Ectodermal cell (in vitro differentiated cells): ENCODE measurements around the gene WWOX.

Experiments
- H3K27ac ChIP-seq: 2 replicates; pipeline ENCODE4 v1.7.0; 2013; ENCODE audit warnings: mild to moderate bottlenecking, low read depth, low read length; ENCODE audit not compliant: insufficient read depth, poor library complexity, severe bottlenecking
- H3K27me3 ChIP-seq: 2 replicates; pipeline ENCODE4 v1.7.0; 2013; ENCODE audit warnings: mild to moderate bottlenecking, low read length; ENCODE audit not compliant: insufficient read depth, control insufficient read depth, poor library complexity, severe bottlenecking
- H3K36me3 ChIP-seq: one replicate; pipeline ENCODE4 v1.7.0; 2013; ENCODE audit warnings: low read length; ENCODE audit not compliant: control insufficient read depth, insufficient read depth
- H3K4me1 ChIP-seq: one replicate; pipeline ENCODE4 v1.7.0; 2013; ENCODE audit warnings: low read length; ENCODE audit not compliant: control insufficient read depth, insufficient read depth
- H3K4me3 ChIP-seq: 2 replicates; pipeline ENCODE4 v1.7.0; 2013; ENCODE audit warnings: low read depth, low read length, control low read depth; ENCODE audit not compliant: insufficient read depth
- H3K9me3 ChIP-seq: 2 replicates; pipeline ENCODE4 v1.7.0; 2013; ENCODE audit warnings: mild to moderate bottlenecking, low read length, moderate library complexity; ENCODE audit not compliant: control insufficient read depth
- WGBS, 2 experiments: methylation state at CpG; one replicate each; pipeline ENCODE4 v1.1.7; 2013; ENCODE audit warnings: missing lambda C conversion rate in 2 of 2; 5-methylcytosine and 5-hydroxymethylcytosine counted together

WWOX gene

GRCh38 chr16:79132701-79133100 lies 1033.2 kb downstream of the WWOX start:
- Histone ChIP-seq H3K9me3 (no peaks in the 10 kb centered on the region), H3K27me3 (no peaks in the 10 kb centered on the region), H3K4me1 (peaks cover 2% of the 10 kb centered on the region), H3K4me3 (no peak overlapping the region), H3K36me3 (no peaks in the 10 kb centered on the region), H3K27ac (no peak overlapping the region)
- WGBS, 2 experiments = 89 to 92% methylated on average over 3 of the region's 3 CpGs

DNA sequence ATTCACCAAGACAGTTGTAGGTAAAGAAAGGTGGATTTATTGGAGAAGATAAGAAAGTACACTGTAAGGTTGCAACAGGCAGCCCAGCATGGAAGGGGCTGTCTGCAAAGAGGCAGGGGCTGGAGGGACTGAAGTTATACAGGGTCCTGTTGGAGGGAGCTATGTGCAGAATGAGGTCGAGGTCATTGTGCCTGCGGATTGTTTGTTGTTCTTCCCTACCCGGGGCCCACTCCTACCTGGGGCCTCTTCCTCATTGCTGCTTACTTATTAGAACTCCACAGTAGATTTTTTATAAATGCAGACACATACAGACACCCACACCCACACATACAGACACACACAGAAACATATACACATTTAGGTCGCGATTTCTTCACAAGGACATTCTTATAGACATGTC lies 1034.8 kb downstream of the WWOX start:
- no peak overlapping the region for H3K27ac ChIP-seq
- no peak overlapping the region for H3K4me3 ChIP-seq
- 87 to 88% methylated on average over 5 of the region's 5 CpGs for WGBS, 2 experiments
- H3K27me3 ChIP-seq = no peaks in the 10 kb centered on the region
- H3K9me3 ChIP-seq = no peaks in the 10 kb centered on the region
- H3K4me1 ChIP-seq = peaks cover 2% of the 10 kb centered on the region
- no peaks in the 10 kb centered on the region for H3K36me3 ChIP-seq

DNA sequence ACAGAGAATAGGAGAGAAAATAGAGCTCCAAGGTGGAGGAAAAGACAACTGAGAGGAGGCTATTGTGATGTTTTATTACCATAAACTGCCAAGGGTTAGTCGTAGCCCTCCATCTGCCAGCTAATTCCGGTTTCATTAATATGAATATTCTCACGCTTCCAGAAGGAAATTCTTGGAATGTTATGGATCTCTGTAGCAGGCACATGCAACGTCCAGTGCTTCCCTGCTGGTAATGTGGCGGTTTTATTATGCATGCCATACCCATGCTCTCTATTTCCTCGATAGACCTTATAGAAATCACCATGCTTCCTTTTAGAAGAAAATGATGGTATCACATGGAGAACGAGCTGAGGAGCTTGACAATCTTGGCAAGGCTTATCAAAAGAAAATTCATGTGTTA lies 1037.5 kb downstream of the WWOX start:
- WGBS, 2 experiments = 92 to 97% methylated on average over 7 of the region's 7 CpGs
- H3K27me3 ChIP-seq = no peaks in the 10 kb centered on the region
- H3K9me3 ChIP-seq = no peaks in the 10 kb centered on the region
- H3K36me3 ChIP-seq = no peaks in the 10 kb centered on the region
- no peak overlapping the region for H3K27ac ChIP-seq
- H3K4me1 ChIP-seq = peaks cover 2% of the 10 kb centered on the region
- no peak overlapping the region for H3K4me3 ChIP-seq

GRCh38 chr16:79137426-79137939 lies 1038.0 kb downstream of the WWOX start:
- Histone ChIP-seq H3K27me3 (no peaks in the 10 kb centered on the region), H3K4me3 (no peak overlapping the region), H3K27ac (no peak overlapping the region), H3K9me3 (no peaks in the 10 kb centered on the region), H3K36me3 (no peaks in the 10 kb centered on the region), H3K4me1 (peaks cover 2% of the 10 kb centered on the region)
- WGBS, 2 experiments = 77 to 82% methylated on average over 5 to 6 of the region's 6 CpGs

- no peaks in the 10 kb centered on the region for H3K27me3 ChIP-seq
Measured at GRCh38 chr16:79139799-79140198, 1040.3 kb downstream of the WWOX start.

DNA sequence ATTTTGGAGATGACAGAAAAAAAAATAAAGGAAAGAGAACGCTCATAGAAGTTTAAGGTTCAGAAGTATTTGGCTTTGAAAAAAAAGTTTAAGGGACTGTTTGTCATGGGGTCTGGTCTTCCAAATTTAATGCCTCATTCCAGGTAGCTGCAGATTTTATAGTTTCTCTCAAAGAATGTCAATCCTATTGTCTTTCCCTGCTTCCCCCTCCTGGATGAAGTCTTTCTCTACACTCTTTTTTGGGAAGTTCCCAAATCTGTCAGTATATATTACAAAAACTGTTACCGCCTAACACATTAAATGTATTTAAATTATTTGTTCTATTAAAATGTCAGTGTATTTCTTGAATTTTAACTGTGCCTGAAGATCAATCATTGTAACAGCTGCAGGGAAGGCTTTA lies 1043.6 kb downstream of the WWOX start:
- Histone ChIP-seq H3K27ac (no peak overlapping the region), H3K4me1 (no peaks in the 10 kb centered on the region), H3K4me3 (no peak overlapping the region), H3K27me3 (no peaks in the 10 kb centered on the region), H3K9me3 (no peaks in the 10 kb centered on the region), H3K36me3 (no peaks in the 10 kb centered on the region)
- WGBS, 2 experiments = 84 to 96% methylated on average over 1 of the region's 2 CpGs

More at GRCh38 chr16:79139799-79140198, 1040.3 kb downstream of the WWOX start:
- no peak overlapping the region for H3K27ac ChIP-seq
- H3K36me3 ChIP-seq = no peaks in the 10 kb centered on the region
- H3K4me1 ChIP-seq = peaks cover 2% of the 10 kb centered on the region
- H3K4me3 ChIP-seq = no peak overlapping the region
- WGBS, 2 experiments = 94 to 96% methylated on average over 7 of the region's 7 CpGs
- no peaks in the 10 kb centered on the region for H3K9me3 ChIP-seq

GRCh38 chr16:79150151-79150550 lies 1050.7 kb downstream of the WWOX start:
- H3K27ac ChIP-seq = no peak overlapping the region
- H3K4me1 ChIP-seq = no peaks in the 10 kb centered on the region
- WGBS, 2 experiments = 81 to 98% methylated on average over 1 of the region's 1 CpG

GRCh38 chr16:79150632-79151310 lies 1051.3 kb downstream of the WWOX start:
- no peaks in the 10 kb centered on the region for H3K9me3 ChIP-seq
- H3K27ac ChIP-seq = no peak overlapping the region
- no peak overlapping the region for H3K4me3 ChIP-seq
- H3K4me1 ChIP-seq = no peaks in the 10 kb centered on the region
- no peaks in the 10 kb centered on the region for H3K27me3 ChIP-seq
- WGBS, 2 experiments = 95 to 98% methylated on average over 13 of the region's 13 CpGs
- no peaks in the 10 kb centered on the region for H3K36me3 ChIP-seq

More at GRCh38 chr16:79150151-79150550, 1050.7 kb downstream of the WWOX start:
- Histone ChIP-seq H3K4me3 (no peak overlapping the region), H3K27me3 (no peaks in the 10 kb centered on the region), H3K36me3 (no peaks in the 10 kb centered on the region), H3K9me3 (no peaks in the 10 kb centered on the region)

- no peak overlapping the region for H3K27ac ChIP-seq
- H3K27me3 ChIP-seq = no peaks in the 10 kb centered on the region
- no peak overlapping the region for H3K4me3 ChIP-seq
- 56 to 61% methylated on average over 3 of the region's 3 CpGs for WGBS, 2 experiments
- no peaks in the 10 kb centered on the region for H3K9me3 ChIP-seq
- H3K36me3 ChIP-seq = no peaks in the 10 kb centered on the region
- no peaks in the 10 kb centered on the region for H3K4me1 ChIP-seq
Measured at GRCh38 chr16:79154086-79154485, 1054.6 kb downstream of the WWOX start.

DNA sequence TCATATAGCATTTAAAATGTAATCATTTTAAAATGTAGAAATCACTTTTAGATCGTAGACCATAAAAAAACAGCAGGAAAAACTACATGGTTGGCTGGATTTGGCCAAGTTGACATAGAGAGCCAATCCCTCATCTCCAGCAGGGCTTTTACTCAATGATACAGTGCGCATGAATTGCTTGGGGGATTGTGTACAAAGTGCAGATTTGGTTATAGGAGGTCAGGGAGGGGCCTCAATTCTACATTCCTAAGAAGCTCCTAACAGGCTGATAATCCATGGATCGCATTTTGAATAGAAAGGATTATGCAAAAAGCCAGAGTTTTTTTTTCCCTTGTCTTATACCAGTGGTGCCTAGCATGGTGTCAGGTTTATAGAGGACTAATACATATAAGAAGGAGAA lies 1056.0 kb downstream of the WWOX start:
- Histone ChIP-seq H3K27me3 (no peaks in the 10 kb centered on the region), H3K36me3 (no peaks in the 10 kb centered on the region), H3K9me3 (no peaks in the 10 kb centered on the region), H3K27ac (no peak overlapping the region), H3K4me1 (no peaks in the 10 kb centered on the region), H3K4me3 (no peak overlapping the region)
- WGBS, 2 experiments = 93 to 98% methylated on average over 3 of the region's 3 CpGs
